Keratinocyte (primary cell): ENCODE measurements around the gene SPECC1. TPM values are rescaled to one million over a fixed set of nuclear protein-coding genes. Genes with fewer than 3 reads are reported as not detected.
"Not testable (repeated sequence)": the region's sequence is repeated elsewhere in the genome, so short reads cannot be mapped to it uniquely, and the experiment has no call there.

Experiments
- DNase-seq: peaks from one replicate; pipeline ENCODE4 v3.0.0-alpha.2; 2011; ENCODE audit warnings: low read depth, missing footprints, low spot score
- FAIRE-seq: peaks from 2 replicates; lab custom pipeline; 2011; peaks lifted over from hg19 to GRCh38; lab: Jason Lieb, UNC
- H2AFZ ChIP-seq: 2 replicates; pipeline ENCODE4 v1.6.0; 2012; ENCODE audit warnings: low read length, control low read depth, inconsistent platforms; ENCODE audit not compliant: control insufficient read depth
- H3K27ac ChIP-seq: 2 replicates; pipeline ENCODE4 v1.5.1; 2011; ENCODE audit warnings: low read length; ENCODE audit not compliant: control insufficient read depth, insufficient read depth
- H3K27me3 ChIP-seq: 3 replicates; pipeline ENCODE4 v1.6.0; 2011; ENCODE audit warnings: low read length; ENCODE audit not compliant: control insufficient read depth, insufficient read depth; ENCODE audit errors: extremely low read depth
- H3K36me3 ChIP-seq, 2 experiments: 2 replicates in 1 of 2; 3 replicates in 1 of 2; pipeline ENCODE4 v1.5.1; 2011; ENCODE audit warnings: low read length in 2 of 2, mild to moderate bottlenecking in 1 of 2; ENCODE audit not compliant: control insufficient read depth in 2 of 2, insufficient read depth in 2 of 2; ENCODE audit errors: extremely low read depth in 1 of 2
- H3K4me1 ChIP-seq: 3 replicates; pipeline ENCODE4 v1.5.1; 2011; ENCODE audit warnings: low read length; ENCODE audit not compliant: control insufficient read depth, insufficient read depth; ENCODE audit errors: extremely low read depth
- H3K4me2 ChIP-seq: 3 replicates; pipeline ENCODE4 v1.6.0; 2011; ENCODE audit warnings: low read depth, low read length; ENCODE audit not compliant: control insufficient read depth, insufficient read depth; ENCODE audit errors: extremely low read depth
- H3K4me3 ChIP-seq, 3 experiments: fragments of 200-600 bp in 1 of 3; sonication (generic) in 1 of 3; 2 replicates in 2 of 3; 3 replicates in 1 of 3; pipeline ENCODE4 v1.5.1; 2011 to 2016; ENCODE audit warnings: low read length in 3 of 3, mild to moderate bottlenecking in 3 of 3, control low read depth in 2 of 3, inconsistent platforms in 1 of 3, low read depth in 1 of 3, mixed read lengths in 1 of 3, mixed run types in 1 of 3, moderate library complexity in 1 of 3; ENCODE audit not compliant: control insufficient read depth in 2 of 3, insufficient read depth in 2 of 3; ENCODE audit errors: extremely low read depth in 1 of 3
- H3K79me2 ChIP-seq: 2 replicates; pipeline ENCODE4 v1.6.0; 2012; ENCODE audit warnings: low read length; ENCODE audit not compliant: control insufficient read depth, insufficient read depth
- H3K9ac ChIP-seq: 3 replicates; pipeline ENCODE4 v1.6.0; 2011; ENCODE audit warnings: low read length; ENCODE audit not compliant: control insufficient read depth, insufficient read depth; ENCODE audit errors: extremely low read depth
- H3K9me1 ChIP-seq: 3 replicates; pipeline ENCODE4 v1.6.0; 2011; ENCODE audit warnings: low read length; ENCODE audit not compliant: control insufficient read depth, insufficient read depth; ENCODE audit errors: extremely low read depth
- H3K9me3 ChIP-seq: 2 replicates; pipeline ENCODE4 v1.5.1; 2012; ENCODE audit warnings: low read depth, low read length; ENCODE audit not compliant: control insufficient read depth
- H4K20me1 ChIP-seq: 3 replicates; pipeline ENCODE4 v1.6.0; 2011; ENCODE audit warnings: low read length; ENCODE audit not compliant: control insufficient read depth, insufficient read depth; ENCODE audit errors: extremely low read depth
- CTCF ChIP-seq, 3 experiments: IDR thresholded peaks in 1 of 3; conservative IDR thresholded peaks in 1 of 3; optimal IDR thresholded peaks in 1 of 3; 2 replicates in 2 of 3; 3 replicates in 1 of 3; pipeline versions ENCODE3 to v1.5.1; 2011; ENCODE audit warnings: low read length in 3 of 3, mild to moderate bottlenecking in 3 of 3, moderate library complexity in 2 of 3, control low read depth in 1 of 3, inconsistent platforms in 1 of 3; ENCODE audit not compliant: insufficient read depth in 2 of 3; ENCODE audit errors: extremely low read depth in 1 of 3
- EZH2 ChIP-seq: IDR thresholded peaks from one replicate; pipeline ENCODE4 v1.6.1; 2012; ENCODE audit warnings: inconsistent platforms, mild to moderate bottlenecking, low read length, moderate library complexity
- dilution Hi-C: fragments of 300-500 bp; cut with MboI; formaldehyde crosslinking; loops from one replicate; pipeline ENCODE4 v1.7.0; 2020; ENCODE audit warnings: low sequenced_read_pairs; ENCODE audit not compliant: extremely low pct_ligation_motif_present
- polyA plus RNA-seq, 5 experiments: library from polyadenylated mRNA; depleted of rRNA in 3 of 5; stranded (reverse) in 3 of 5; stranded (forward) in 1 of 5; unstranded in 1 of 5; fragments of >200 nt; gene quantifications; 1 replicate in 1 of 5; 2 replicates in 3 of 5; 3 replicates in 1 of 5; pipeline versions ENCODE4 v1.2.1 to v1.2.3, GENCODE V29; 2011 to 2012; ENCODE audit warnings: missing spikeins in 2 of 5, low read depth in 1 of 5, low replicate concordance in 1 of 5

SPECC1 gene
- polyA plus RNA-seq, 1 donor (not counting 4 experiments of a cell fraction or from before 2014, with no cell fraction given) = 20.9 TPM

- FAIRE-seq (no peak), DNase-seq (no peak)
- Histone ChIP-seq H3K4me1 (peaks cover 8% of the 10 kb centered on the region), H3K4me2 (no peak overlapping the region), H4K20me1 (no peaks in the 10 kb centered on the region), H3K27ac (no peak overlapping the region), H3K9me1 (no peaks in the 10 kb centered on the region), H3K36me3 (no peaks in the 10 kb centered on the region), H3K9ac (no peak overlapping the region), H3K4me3 (no peak overlapping the region), H3K27me3 (peaks cover 27% of the 10 kb centered on the region), H3K79me2 (no peaks in the 10 kb centered on the region), H3K9me3 (no peaks in the 10 kb centered on the region), H2AFZ (no peak overlapping the region)
- TF ChIP-seq EZH2 = no peak
- TF ChIP-seq CTCF (optimal IDR thresholded peaks at IDR 0.05 in 1 of 3, IDR thresholded peaks at IDR 0.05 in 1 of 3, conservative IDR thresholded peaks at IDR 0.05 in 1 of 3; ENCODE audit: extremely low read depth in 1 of 3, insufficient read depth in 2 of 3, low read length in 3 of 3) = no peak
- dilution Hi-C loops = no loop called here
Measured at GRCh38 chr17:20012017-20012536, 2.9 kb downstream of the SPECC1 start.

DNA sequence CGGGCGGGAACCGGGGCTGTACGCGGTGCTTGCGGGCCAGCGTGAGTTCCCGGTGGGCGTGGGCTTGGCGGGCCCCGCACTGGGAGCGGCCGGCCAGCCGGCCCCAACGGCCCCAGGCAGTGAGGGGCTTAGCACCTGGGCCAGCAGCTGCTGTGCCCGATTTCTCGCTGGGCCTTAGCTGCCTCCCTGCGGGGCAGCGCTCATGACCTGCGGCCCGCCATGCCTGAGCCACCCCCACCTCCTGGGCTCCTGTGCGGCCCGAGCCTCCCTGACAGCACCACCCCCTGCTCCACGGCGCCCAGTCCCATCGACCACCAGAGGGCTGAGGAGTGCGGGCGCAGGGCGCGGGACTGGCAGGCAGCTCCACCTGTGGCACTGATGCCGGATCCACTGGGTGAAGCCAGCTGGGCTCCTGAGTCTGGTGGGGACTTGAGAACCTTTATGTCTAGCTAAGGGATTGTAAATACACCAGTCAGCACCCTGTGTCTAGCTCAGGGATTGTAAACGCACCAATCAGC is 7.4 kb downstream of the SPECC1 start:
- FAIRE-seq, dilution Hi-C loops, DNase-seq, H3K27me3 ChIP-seq, H3K4me2 ChIP-seq, H4K20me1 ChIP-seq, H3K9ac ChIP-seq, H3K4me3 ChIP-seq, H3K9me1 ChIP-seq, H3K9me3 ChIP-seq, H3K36me3 ChIP-seq, H2AFZ ChIP-seq, H3K27ac ChIP-seq, H3K4me1 ChIP-seq, H3K79me2 ChIP-seq: not testable (repeated sequence)

GRCh38 chr17:20022701-20023100 is 13.5 kb downstream of the SPECC1 start:
- H3K27me3 ChIP-seq = peaks cover 7% of the 10 kb centered on the region
- DNase-seq (no peak), FAIRE-seq (no peak)

More at GRCh38 chr17:20022701-20023100, 13.5 kb downstream of the SPECC1 start:
- Histone ChIP-seq H3K79me2 (no peaks in the 10 kb centered on the region), H3K4me3 (no peak overlapping the region), H4K20me1 (no peaks in the 10 kb centered on the region), H3K4me2 (no peak overlapping the region), H3K36me3 (no peaks in the 10 kb centered on the region), H2AFZ (no peak overlapping the region), H3K9me3 (no peaks in the 10 kb centered on the region), H3K9me1 (no peaks in the 10 kb centered on the region), H3K9ac (no peak overlapping the region), H3K4me1 (no peaks in the 10 kb centered on the region), H3K27ac (no peak overlapping the region)
- TF ChIP-seq CTCF (optimal IDR thresholded peaks at IDR 0.05 in 1 of 3, IDR thresholded peaks at IDR 0.05 in 1 of 3, conservative IDR thresholded peaks at IDR 0.05 in 1 of 3; ENCODE audit: extremely low read depth in 1 of 3, insufficient read depth in 2 of 3, low read length in 3 of 3) = no peak
- TF ChIP-seq EZH2 = no peak
- dilution Hi-C loops = no loop called here
